Left cardiac atrium (tissue), 4 donors: ENCODE results near the gene EXOSC9. TPM values are rescaled to one million over a fixed set of nuclear protein-coding genes. Genes with fewer than 3 reads are reported as not detected.

Experiments
- ATAC-seq, 2 donors: fragments of 200-7000 bp; cut with Tn5 transposase; one replicate each; pipeline ENCODE4 v1.9.1; 2020; ENCODE audit warnings: mild to moderate bottlenecking in 2 of 2, moderate library complexity in 2 of 2
- DNase-seq: peaks from one replicate; pipeline ENCODE4 v3.0.0-alpha.2; 2020
- intact Hi-C, 2 donors: fragments of 100-400 bp; cut with DNase I; formaldehyde crosslinking; loops; one replicate each; pipeline versions ENCODE4 v1.14.1 to v1.15.1; 2022 to 2023
- total RNA-seq, 2 donors: library from RNA; stranded (reverse); fragmentation: NEBNext Ultra II Directional; extraction: Animal tissue kit (Norgen Biotek cat#: 25700); gene quantifications; one replicate each; pipeline ENCODE4 v1.2.1, GENCODE V29; 2021
- donor health status: DM: no; HTN: yes; CAD: no.
- donor health status: DM: no; HTN: yes; CAD: no; lungs with severe emphysema.
- donor health status: DM: yes; HTN: yes; CAD: no.
- donor health status: Dilated cardiomyopathy.

Gene EXOSC9
- total RNA-seq, 2 donors from 2014 or later = 11.0 to 15.1 TPM

DNA sequence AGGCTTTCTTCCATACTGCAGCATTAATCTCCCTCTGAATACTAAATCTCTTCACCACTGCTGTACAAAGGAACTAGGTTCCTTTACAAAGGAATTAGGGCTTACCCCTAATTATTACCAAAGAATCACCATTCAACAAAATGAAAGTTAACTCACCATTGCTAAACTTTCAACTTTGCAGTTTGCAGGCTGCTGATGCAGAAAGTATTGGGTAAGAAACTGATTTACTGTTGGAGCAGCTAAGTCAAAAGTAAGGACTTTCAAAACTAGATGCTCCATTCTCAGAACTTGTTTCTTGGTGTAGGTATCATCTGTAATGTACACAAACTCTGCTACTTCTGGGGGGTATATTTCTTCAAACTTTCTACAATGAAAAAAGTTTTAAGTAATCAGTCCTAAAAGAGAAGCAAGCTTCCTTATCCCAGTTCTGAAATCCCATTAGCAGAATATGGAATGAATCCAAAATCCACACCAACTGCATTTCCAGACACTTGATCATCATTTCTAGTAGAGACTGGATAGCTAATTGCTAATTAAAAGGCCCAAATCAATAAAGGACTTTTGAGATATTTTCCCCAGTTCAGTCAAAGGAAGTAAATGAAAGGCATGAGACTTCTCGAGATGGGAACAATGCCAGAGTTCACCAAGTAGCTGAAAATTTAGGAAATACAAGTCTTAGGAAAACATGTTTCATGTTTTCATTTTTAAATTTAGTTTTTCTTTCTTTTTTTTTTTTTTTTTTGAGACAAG lies 18.3 kb downstream of the EXOSC9 start:
- intact Hi-C loops = no loop called here
- ATAC-seq = no peak
- DNase-seq = no peak

DNA sequence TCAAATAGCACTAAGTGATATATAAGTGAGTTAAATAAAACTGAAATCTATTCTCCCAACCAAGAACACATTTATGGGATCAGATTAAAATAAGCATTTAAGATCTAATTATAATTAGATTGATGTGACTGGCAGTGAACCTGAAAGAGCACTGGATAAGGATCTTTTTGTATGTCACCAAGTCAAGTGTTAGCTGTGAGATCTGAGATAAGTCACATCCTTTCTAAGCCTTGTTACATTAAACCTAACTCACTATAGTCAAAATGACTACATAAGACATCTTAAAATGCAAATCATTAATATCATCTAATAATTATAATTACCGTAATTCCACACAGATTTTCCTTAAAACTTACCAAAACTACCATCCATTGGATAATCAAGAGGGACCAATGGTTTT lies 20.9 kb downstream of the EXOSC9 start:
- intact Hi-C loops = no loop called here
- DNase-seq (no peak), ATAC-seq (no peak)

DNA sequence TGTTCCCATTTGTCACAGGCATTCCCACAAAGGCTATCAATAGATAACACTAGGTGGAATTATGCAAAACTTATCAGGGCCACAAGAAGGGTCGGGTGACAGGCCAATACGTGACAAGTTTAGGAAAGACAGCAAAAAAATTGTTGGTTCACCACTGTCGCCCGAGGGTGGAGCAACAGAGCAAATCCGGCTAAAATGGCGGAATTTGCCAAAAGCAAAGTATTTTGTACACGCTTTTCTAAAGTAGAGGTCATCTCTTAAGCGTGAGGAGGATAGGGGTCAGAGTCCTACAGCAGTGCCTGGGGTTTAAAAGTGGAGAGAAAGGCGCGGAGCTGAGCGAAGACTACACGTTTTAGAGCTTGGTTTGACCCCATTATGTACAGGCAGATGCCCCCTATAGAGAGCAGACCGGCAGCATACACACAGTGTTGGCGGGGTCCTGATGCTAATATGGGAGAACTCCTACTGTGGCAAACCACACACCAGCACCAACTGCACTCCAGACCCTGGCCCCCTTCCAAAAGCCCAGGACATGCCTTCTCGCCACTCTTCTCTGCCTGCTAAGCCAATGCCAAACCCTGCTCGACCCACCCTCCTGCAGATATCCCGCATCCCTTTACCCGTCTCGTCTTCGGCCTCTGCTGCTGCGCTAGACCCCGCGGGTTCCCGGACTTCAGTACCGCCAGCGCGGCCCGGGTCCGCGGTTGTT lies 21.8 kb downstream of the EXOSC9 start:
- ATAC-seq (peak; percentile 5 to 8), DNase-seq (no peak)
- intact Hi-C loops = no loop called here

DNA sequence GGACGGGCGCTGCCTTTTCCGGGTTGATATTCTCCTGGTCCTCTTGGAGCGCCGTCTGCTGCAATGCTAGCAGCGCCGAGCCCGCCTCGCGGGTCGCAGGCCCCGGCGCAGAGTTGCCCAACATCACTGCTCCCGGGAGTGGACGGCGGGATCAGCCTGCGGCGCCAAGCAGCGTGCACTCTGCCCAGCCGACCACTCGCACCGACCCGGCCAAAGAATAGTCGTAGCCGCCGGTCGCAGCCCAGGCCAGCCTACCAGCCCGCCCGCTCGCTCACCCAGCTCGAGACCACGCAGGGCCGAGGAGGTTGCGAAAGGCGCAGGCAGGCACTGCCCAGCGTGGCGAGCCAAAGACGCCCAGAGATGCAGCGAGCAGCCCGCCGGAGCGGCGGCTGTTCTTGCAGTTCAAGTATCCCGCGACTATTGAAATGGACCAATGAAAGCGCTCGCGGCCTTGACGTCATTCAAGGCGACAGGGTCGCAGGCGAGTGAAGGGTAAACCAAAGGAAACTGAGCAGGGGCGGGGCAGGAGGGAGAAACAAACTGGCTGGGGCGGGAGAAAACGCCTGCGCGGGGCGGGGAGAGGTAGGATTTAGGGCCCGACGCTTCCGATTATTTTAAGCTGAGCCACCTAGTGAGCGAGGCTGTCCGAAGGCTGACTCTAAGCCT lies 22.5 kb downstream of the EXOSC9 start, which contains the start of gene CCNA2:
CCNA2 (minus strand) TSS at position 379 of the 666 bp plus-strand sequence; CDS start at position 124, 255 bp downstream.
- DNase-seq (peak; percentile 97), ATAC-seq (peak; percentile 100)
- intact Hi-C loops = no loop called here

DNA sequence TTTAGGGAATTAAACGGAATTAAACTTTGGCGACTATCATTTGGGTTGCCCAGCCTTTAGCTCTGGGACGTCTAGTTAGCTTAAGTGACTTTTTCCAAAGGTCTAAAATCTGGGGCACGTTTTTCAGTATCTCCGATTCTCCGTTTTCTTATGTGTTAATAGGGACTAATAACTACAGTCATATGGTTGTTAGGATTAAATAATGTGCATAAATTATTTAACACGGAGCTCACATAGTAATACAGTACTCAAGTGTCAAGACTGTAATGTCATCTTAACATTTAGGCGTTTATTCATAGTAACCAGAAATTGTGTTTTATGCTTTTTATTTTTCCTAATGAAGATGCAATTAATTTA lies 23.0 kb downstream of the EXOSC9 start:
- ATAC-seq = no peak
- intact Hi-C loops = no loop called here
- no peak for DNase-seq

DNA sequence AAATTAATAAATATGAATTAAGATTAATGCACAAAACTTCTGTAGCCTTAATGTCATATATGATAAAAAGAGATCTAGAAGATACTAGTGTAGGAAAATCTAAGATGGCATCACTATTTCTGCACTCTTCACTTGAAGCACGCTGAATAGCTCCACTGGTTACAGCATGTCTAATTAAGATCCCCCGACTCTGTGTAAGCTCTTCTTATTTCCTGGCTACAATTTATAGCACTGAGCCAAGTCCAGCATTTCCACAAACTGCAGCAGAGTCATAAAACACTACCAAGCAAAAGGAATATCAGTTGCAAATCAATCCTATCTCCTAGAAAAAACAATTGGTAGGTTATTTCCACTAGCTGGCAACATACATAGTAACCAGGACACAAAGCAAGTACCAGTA lies 23.8 kb downstream of the EXOSC9 start:
- DNase-seq = no peak
- ATAC-seq = no peak
- intact Hi-C loops = no loop called here

DNA sequence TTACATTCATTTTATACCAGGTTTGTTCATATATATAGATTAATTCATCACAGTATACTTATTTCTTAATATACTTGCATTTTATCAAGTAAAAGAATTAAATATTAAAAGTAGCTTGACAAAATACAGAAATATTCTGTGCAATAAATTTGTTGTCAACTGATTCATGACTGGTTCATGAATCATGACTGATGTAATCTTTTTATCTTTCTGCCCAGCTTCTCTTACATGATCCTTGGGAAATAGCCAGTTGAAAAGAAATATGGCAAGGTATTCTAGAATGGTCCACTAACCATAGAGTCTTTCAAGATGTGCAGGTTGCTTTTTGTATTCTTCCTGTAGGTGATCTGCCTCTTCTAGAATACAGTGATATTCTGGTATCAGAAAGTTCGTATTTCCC lies 26.7 kb downstream of the EXOSC9 start:
- intact Hi-C loops = no loop called here

DNA sequence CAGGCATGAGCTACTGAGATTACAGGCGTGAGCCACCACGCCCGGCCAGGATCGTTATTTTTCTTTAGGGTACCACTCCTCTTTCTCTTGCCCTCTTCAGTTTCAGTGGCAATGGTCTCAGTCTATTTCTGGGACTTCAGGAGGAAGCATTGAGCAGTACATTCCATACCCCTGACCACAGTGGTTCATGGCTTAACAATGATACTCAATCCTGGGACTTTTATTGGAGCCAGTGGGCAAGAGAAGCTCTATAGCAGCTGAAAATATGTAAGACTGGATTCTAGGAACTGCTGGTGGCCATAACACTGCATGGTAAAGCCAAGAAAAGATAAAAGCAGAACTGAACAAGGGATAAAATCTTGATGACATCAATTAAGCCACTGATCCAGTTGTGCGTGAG lies 28.4 kb downstream of the EXOSC9 start:
- ATAC-seq = no peak
- intact Hi-C loops = no loop called here
- no peak for DNase-seq

More for the DNA sequence above, 26.7 kb downstream of the EXOSC9 start:
- ATAC-seq (no peak), DNase-seq (no peak)

DNA sequence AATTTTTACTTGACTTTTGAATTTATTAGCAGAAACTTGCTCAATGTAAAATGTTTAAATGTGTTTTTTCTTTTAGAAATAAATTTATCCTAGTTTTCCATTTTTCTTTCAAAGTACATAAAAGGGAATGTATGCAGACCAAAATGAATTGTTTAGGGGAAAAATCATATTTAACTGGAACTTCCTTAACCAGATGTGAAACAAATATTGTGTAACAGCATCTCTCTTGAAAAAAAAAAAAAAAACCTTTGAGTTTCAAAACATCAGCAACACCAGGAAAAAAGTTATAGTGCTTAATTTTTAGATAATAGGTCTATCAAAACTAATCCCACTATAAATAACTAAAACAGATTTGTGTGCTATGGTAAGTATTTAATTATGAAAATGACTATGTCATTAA lies 37.0 kb downstream of the EXOSC9 start:
- DNase-seq = no peak
- intact Hi-C loops = no loop called here
- ATAC-seq = no peak

DNA sequence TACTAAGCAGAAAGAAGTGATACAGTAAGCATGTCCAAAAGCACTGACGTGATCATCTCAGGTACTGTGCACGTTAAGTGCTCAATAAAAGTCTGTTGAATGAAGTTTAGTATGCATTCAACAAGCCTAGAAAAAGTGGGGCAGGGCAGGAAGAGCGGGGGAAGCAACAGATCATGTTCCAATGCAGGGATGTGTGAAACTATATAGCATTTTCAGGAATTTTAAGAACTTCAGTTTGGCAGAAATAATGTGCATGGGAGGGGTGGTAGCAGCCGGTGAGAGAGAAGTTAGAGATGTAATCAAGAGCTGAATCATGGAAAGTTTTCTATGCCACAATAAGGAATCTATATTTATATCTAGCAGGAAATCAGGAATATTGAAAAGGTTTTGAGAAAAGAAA lies 41.7 kb downstream of the EXOSC9 start:
- no peak for ATAC-seq
- intact Hi-C loops = no loop called here

DNA sequence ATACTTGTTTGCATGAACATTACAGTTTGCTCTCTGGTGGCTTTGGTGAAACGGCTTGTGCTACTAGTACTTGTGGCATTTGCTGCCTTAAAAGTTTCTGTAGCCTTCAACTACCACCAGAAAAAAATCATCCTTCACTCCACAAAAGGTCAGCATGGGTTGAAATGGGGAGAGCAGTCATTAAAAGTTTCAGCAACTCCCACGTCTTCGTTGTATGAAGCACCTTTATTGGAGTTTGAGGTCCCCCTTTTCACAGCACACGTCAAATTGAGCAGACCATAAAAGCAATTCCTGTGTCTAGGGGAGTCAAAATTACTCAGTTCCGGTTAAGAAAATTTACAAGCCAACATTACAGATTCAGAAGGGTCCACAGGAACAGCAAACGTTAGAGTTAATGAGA lies 45.5 kb downstream of the EXOSC9 start:
- DNase-seq (no peak), ATAC-seq (no peak)
- intact Hi-C loops = no loop called here

More for the DNA sequence above, 41.7 kb downstream of the EXOSC9 start:
- DNase-seq = no peak

DNA sequence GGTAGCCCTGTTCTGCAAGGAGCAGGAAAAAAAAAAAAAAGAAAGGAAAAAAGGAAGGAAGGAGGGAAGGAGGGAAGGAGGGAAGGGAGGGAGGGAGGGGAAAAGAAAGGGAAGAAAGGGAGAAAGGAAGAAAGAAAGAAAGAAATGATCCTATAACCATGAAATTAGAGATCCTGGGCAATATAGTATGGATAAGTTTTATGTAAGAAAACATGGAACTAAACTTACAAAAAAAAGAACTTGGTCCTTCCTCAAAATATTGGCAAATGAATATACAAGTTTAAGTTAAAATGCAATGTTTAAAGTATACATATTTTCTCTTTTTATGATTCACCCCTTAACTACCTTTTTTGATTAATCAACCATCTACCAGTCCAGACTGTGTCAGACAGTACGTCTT lies 50.2 kb downstream of the EXOSC9 start:
- intact Hi-C loops = no loop called here
- ATAC-seq = no peak
- no peak for DNase-seq

DNA sequence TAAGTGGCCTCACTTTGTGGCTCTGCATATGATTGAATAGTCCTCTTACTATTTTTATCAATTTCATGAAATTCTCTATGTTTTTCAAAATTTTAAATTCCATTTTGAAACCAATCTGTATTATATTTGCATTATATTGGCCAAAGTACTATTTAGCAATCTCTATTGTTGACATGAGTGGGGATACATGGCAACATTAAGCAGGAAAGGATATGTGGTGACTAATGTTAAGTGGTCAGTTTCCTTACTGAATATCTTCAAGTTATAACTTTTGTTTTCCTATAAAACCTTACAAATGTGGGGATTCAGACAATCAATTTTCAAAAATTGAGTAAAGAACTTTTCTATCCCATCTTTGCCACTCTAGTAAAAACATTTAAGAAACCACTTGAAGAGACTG lies 59.0 kb downstream of the EXOSC9 start:
- ATAC-seq = no peak
- no peak for DNase-seq
- intact Hi-C loops = no loop called here

DNA sequence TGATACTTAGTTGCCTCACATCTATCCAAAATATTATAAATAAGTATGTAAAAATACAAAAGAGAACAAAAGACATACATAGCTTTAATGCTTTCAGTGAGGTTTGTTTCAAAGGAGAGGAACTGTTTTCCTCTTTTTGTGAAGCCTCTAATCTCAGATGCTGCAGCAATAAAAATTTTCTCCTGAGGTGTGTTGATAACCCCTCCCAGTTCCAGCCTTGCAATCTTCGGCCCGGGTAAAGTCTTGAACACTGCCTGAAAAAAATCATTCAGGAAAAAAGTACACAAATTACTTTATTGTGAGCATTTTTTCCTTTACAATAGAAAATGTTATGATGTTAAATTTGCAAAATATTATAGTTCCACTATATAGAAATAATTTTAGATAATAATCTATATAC lies 60.3 kb downstream of the EXOSC9 start:
- ATAC-seq (no peak), DNase-seq (no peak)
- intact Hi-C loops = no loop called here

DNA sequence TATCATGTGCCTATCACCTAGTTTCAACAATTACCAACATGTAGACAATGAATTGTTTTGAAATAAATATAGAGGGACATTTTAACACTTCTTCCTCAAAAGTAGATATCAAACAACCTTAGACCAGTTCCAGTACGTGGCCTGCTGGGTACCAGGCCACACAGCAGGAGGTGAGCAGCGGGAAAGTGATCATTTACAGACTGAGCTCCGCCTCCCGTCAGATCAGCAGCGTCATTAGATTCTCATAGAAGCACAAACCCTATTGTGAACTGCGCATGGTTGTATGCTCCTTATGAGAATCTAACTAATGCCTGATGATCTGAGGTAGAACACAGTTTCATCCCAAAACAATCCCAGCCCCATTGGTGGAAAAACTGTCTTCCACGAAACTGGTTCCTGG lies 62.7 kb downstream of the EXOSC9 start:
- DNase-seq = no peak
- intact Hi-C loops = no loop called here
- no peak for ATAC-seq

Other genes starting within 250 kb of the EXOSC9 start
- 100 to 1,000 TPM; 243 to 278 TPM for gene ANXA5, start 104.3 kb upstream of the EXOSC9 start, total RNA-seq
- gene SMIM43, start 36.2 kb upstream of the EXOSC9 start, total RNA-seq = not detected
- gene CCNA2, start 22.6 kb downstream of the EXOSC9 start, total RNA-seq = 1 to 10 TPM in 1 of 2 donors, under 1 TPM in 1; 0.26 to 1.7 TPM
- 1 to 10 TPM; 8.0 to 9.4 TPM for gene BBS7, start 69.2 kb downstream of the EXOSC9 start, total RNA-seq
- under 1 TPM; 0.15 to 0.99 TPM for gene TRPC3, start 150.7 kb downstream of the EXOSC9 start, total RNA-seq